Measurements from ENCODE around the gene RNU6-9.

DNA sequence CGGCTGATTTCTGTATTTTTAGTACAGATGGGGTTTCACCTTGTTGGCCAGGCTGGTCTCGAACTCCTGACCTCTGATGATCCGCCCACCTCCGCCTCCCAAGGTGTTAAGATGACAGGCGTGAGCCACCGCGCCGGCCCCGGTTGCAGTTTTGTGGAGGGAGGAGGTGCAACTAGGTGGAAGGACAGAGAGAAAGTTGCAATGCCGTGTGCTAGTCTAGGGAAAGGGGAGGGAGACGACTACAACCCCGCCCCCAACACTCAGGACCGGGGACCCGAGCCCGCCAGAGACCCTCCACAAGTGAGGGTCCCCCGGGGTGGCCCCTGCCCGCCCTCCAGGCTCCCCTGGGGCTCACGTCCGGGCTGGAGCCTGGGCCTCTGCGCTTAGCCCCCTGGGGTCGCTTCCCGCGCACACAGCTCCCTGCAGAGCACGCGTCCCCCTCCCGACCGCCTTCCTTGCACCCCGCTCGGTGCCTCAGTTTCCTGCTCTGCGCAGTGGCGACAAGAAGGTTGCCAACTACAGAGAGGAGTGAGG, 31.3 kb downstream of the RNU6-9 start:
- no peak for TF ChIP-seq POLR2A (IDR thresholded peaks at IDR 0.05)
- TF ChIP-seq, protein P1, sequence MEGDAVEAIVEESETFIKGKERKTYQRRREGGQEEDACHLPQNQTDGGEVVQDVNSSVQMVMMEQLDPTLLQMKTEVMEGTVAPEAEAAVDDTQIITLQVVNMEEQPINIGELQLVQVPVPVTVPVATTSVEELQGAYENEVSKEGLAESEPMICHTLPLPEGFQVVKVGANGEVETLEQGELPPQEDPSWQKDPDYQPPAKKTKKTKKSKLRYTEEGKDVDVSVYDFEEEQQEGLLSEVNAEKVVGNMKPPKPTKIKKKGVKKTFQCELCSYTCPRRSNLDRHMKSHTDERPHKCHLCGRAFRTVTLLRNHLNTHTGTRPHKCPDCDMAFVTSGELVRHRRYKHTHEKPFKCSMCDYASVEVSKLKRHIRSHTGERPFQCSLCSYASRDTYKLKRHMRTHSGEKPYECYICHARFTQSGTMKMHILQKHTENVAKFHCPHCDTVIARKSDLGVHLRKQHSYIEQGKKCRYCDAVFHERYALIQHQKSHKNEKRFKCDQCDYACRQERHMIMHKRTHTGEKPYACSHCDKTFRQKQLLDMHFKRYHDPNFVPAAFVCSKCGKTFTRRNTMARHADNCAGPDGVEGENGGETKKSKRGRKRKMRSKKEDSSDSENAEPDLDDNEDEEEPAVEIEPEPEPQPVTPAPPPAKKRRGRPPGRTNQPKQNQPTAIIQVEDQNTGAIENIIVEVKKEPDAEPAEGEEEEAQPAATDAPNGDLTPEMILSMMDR (IDR thresholded peaks at IDR 0.05), result no peak
